ENCODE data around the gene LENEP.
A peak's percentile ranks its signal among the peaks of the same experiment; 100 is the strongest.

The LENEP gene

GRCh38 chr1:155011437-155012025, 18.1 kb downstream of the LENEP start:
- no peak for DNase-seq (ENCODE audit: low spot score)

- peak; percentile 87 for DNase-seq (ENCODE audit: low spot score)
Observed at GRCh38 chr1:155012026-155012546, 18.7 kb downstream of the LENEP start.

- DNase-seq (ENCODE audit: low spot score) = no peak
Observed at GRCh38 chr1:155012776-155013602, 19.6 kb downstream of the LENEP start.

GRCh38 chr1:155013632-155014031, 20.2 kb downstream of the LENEP start:
- no peak for DNase-seq (ENCODE audit: low spot score)

GRCh38 chr1:155014709-155015508, 21.5 kb downstream of the LENEP start:
- DNase-seq (ENCODE audit: low spot score) = no peak

- DNase-seq (ENCODE audit: low spot score) = no peak
Observed at GRCh38 chr1:155015527-155016230, 22.3 kb downstream of the LENEP start.

- no peak for DNase-seq (ENCODE audit: low spot score)
Observed at GRCh38 chr1:155016231-155016831, 22.9 kb downstream of the LENEP start.

GRCh38 chr1:155017041-155017945, 23.9 kb downstream of the LENEP start:
- peak; percentile 92 for DNase-seq (ENCODE audit: low spot score)

GRCh38 chr1:155017946-155018316, 24.5 kb downstream of the LENEP start:
- no peak for DNase-seq (ENCODE audit: low spot score)

GRCh38 chr1:155018617-155019348, 25.4 kb downstream of the LENEP start:
- no peak for DNase-seq (ENCODE audit: low spot score)

- no peak for DNase-seq (ENCODE audit: low spot score)
Observed at GRCh38 chr1:155019377-155020245, 26.2 kb downstream of the LENEP start.

GRCh38 chr1:155022136-155022926, 28.9 kb downstream of the LENEP start:
- no peak for DNase-seq (ENCODE audit: low spot score)

GRCh38 chr1:155022927-155023236, 29.5 kb downstream of the LENEP start:
- no peak for DNase-seq (ENCODE audit: low spot score)

GRCh38 chr1:155023627-155024026, 30.2 kb downstream of the LENEP start:
- DNase-seq (ENCODE audit: low spot score) = no peak

- no peak for DNase-seq (ENCODE audit: low spot score)
Observed at GRCh38 chr1:155024315-155024714, 30.9 kb downstream of the LENEP start.

GRCh38 chr1:155026154-155026553, 32.8 kb downstream of the LENEP start:
- DNase-seq (ENCODE audit: low spot score) = no peak

GRCh38 chr1:155026588-155026987, 33.2 kb downstream of the LENEP start:
- DNase-seq (ENCODE audit: low spot score) = no peak
